HG03025 (cell line): ENCODE measurements around the gene PPP6R2.

ENCODE experiments used
- ATAC-seq: cut with Tn5 transposase; IDR thresholded peaks from one replicate; pipeline ENCODE4 v1.9.1; 2021; ENCODE audit warnings: mild to moderate bottlenecking, moderate library complexity; ENCODE audit not compliant: unreplicated experiment, low FRiP score

The PPP6R2 gene, protein sequence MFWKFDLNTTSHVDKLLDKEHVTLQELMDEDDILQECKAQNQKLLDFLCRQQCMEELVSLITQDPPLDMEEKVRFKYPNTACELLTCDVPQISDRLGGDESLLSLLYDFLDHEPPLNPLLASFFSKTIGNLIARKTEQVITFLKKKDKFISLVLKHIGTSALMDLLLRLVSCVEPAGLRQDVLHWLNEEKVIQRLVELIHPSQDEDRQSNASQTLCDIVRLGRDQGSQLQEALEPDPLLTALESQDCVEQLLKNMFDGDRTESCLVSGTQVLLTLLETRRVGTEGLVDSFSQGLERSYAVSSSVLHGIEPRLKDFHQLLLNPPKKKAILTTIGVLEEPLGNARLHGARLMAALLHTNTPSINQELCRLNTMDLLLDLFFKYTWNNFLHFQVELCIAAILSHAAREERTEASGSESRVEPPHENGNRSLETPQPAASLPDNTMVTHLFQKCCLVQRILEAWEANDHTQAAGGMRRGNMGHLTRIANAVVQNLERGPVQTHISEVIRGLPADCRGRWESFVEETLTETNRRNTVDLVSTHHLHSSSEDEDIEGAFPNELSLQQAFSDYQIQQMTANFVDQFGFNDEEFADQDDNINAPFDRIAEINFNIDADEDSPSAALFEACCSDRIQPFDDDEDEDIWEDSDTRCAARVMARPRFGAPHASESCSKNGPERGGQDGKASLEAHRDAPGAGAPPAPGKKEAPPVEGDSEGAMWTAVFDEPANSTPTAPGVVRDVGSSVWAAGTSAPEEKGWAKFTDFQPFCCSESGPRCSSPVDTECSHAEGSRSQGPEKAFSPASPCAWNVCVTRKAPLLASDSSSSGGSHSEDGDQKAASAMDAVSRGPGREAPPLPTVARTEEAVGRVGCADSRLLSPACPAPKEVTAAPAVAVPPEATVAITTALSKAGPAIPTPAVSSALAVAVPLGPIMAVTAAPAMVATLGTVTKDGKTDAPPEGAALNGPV

DNA sequence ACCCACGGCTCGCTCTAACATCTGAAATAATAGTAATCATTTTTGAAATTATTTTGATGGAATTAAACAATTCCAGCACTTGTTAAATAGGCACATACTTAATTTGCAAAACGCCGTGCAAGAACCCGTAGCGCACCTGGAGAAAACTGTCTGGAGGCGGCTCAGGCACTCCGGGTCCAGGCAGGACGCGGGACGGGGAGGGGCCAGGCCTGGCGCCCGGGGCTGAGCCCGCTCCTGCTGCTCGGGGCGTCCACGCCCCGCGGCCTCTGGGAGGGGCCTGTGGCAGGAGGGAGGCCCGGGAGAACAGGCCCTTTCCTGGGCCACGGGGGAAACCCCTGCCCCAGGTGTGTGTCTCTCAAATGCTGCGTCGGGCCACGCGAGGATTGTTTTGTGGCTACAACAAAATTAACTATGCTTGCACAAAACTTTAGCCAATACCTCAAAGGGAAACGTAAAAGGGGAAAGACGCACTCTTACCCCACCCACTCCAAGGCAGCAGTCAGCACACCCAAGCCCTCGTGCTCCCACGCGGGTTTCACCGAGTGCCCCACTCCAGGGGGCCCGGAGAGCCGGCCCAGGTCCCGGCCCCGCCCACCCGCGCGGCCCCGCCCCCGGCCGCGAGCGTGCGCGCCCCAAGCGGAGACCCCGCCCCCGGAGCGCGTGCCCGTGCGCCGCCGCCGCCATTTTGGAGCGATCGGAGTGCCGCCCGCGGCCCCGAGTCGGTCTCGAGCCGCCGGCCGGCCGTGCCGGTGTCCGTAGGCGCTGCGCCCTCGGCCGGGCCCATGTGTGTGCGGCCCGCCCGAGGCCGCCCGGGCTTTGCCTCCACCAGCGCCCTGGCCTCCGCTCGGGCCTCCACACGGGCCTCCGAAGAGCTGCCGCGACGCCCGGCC lies at the start of gene PPP6R2:
Gene PPP6R2, plus strand, starts transcription at position 677 of the 890 bp plus-strand sequence. CDS start 50,582 bp downstream, outside the sequence.
- ATAC-seq: peak; percentile 73

DNA sequence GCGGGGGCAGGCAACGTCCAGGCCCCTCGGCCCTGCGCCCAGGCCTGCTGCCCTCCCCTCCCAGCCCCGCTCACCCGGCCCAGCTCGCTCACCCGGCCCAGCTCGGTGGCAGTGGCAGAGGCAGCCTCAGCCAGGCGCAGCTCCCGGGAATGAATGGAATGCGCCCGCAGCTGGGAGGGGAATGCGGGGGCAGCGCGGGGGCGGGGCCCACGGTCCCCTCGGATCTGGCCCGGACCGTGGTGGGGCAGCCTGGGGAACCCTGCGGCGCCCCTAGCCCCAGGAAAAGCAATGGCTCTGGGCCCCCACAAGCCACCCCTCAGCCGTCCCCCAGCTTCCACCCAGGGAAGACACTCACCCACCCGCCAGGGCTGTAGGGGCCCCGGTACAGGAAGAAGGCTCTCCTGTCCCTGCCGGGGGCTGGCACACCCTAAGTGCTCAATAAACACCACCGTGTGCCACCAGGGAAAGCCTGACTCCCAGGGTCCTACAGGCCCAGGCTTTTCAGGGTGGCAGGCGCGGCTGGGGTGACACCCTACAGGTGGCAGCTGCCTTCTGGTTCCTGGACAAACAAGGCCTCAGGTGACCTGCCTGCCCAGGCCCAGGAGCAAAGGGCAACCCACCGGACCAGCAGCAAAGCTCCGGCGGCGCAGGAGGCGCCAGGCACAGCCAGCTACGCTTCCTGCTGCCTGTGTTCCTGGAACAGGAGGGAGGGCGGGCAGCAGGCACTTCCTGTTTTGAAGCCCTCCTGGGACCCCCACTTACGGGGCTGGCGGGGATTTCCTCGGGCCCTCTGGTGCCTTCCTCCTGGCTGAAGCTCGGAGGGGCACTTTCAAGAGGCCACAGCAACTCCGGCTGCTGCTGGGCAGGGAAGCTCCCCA lies 49.4 kb upstream of the PPP6R2 start:
- ATAC-seq: no peak

DNA sequence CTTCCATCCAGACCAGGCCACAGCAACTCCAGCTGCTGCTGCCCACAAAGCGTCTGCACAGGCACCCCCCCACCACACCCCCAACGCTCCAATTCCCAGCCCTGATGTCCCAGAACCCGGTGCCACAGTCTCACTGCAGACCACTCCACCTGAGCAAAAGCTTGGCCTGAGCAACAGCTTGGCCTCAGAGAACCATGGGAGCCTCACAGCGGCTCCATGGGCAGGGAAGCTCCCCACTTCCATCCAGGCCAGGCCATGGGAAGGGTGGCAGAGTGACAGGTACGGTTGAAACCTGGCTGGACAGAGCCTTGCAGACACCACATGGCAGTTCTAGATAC lies 48.8 kb upstream of the PPP6R2 start:
- ATAC-seq: no peak

DNA sequence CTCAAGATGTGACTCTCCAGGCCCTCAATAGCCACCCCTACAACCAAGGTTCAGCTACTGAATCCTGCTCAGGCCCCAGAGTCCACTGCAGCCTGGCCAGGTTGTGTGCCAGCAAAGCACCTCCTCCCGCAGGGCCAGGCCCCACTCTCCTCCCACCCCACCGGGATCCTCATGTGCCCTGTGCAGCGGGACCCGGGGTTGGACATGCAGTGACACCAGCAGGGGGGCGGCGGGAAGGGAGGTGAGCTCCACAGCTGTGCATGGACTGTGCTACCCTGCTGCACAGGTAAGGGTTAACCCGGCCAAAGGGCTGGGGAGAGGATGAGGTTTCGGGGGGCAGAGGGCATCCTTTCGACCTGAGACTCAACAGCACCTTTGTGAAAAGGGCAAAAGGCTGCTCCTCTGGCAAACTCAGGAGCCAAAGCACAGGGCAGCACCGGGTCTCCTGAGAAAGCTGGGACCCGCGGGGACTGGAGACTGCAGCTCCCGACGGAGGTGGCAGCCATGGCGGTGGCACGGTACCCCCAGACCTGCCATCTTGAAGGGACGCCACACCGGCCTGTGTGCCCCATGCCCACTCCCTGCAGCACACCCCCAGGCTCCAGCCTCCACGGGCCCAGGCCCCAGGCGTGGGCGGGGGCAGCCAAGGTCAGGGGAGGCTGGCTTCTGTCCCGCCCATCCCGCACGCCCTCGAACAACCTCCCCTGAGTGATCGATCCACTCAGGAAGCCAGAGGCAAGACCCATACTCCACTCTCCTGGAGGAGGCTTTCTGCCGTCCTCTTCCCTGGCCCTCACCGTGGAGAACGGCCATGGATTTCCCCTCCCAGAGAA lies 46.3 kb upstream of the PPP6R2 start:
- ATAC-seq: no peak

DNA sequence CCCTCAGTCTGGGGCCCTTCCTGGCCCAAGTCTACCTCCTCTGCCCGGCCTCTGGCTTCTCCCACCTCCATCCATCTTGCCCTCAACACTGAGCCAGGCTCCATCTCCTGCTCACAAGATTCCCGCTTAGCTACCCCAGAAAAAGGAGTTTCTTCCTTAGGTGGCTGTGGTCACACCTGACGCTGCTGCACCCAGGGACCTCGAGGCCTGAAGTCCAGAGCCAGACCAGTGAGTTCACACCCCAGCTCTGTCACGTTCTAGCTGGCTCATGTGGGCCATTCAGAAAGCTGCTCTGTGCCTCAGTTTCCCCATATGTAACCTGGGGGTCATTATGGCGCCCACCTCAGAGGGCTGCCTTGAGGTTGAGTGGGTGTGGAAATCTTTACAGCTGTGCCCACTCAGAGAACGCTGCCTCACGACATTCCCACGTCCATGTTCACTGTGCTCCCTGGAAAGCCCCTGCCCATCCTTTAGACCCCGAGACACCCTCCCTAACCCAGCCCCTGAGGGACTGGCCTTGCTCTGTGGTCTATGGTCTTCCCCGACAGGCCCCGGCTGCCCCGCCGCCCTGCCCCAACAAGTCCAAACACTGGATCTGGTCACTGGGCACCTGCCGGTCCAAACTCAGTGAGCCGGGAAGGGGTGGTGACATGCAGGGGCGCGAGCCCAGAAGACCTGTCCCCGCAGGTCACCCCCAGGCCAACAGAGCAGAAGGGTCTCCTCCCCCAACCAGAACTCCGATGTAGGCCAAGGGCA lies 45.4 kb upstream of the PPP6R2 start:
- no peak for ATAC-seq

DNA sequence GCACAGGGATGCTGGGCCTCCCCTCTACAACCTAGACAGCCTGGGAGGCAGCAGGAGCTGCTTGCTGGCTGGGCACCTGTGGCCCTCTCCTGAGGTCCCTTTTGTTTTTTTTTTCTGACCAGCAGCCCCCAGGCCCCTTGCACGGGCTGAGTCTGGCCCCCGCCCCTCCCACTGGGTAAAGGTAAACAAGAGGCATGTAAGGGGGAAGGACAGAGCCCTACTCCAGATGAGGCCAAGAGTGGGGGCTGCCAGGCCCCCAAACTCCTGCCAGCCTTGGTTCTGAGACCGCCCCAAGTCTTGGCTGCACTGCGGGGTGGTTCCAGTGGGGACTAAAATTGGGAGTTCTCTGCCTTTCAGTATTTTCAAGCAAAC lies 44.9 kb upstream of the PPP6R2 start:
- no peak for ATAC-seq

DNA sequence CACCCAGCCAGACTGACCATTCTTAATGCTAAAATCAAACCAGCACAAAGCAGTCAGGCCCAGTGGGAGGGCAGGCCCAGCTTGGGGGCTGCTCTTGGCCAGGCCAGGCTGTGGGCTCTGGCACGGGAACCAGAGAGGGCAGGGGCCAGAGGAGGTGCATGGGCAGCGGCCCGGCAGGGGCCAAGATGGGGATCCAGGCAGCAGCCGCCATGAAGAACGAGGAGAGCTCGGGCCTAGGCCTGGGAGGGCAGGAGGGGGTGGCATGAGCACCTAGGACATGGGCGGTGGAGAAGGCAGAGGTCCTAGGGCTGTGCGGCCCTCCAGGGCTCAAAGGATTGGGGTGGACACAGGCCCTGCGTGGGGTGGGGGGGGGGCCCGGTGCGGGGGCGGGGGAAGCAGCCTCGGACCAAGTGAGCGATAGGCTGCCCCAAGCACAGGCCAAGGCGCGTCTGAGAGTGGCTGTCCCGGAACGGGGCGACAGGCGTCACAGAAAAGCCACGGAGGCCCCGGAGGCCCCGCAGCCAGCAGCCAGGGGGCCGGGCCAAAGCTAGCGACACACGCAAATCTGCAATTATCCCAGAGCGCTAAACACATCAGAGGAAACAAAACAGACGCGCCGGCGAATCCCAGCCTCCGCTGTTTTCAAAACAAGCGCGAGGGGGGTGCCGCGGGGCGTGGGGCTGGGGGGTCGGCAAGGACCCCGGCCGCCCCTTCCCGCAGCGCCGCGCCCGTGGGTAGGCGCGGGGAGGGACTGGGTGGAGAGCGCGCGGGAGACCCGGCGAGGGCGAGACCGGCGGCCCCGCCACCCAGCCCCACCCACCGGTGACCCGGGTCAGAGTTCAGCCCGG lies 44.0 kb upstream of the PPP6R2 start:
- no peak for ATAC-seq

DNA sequence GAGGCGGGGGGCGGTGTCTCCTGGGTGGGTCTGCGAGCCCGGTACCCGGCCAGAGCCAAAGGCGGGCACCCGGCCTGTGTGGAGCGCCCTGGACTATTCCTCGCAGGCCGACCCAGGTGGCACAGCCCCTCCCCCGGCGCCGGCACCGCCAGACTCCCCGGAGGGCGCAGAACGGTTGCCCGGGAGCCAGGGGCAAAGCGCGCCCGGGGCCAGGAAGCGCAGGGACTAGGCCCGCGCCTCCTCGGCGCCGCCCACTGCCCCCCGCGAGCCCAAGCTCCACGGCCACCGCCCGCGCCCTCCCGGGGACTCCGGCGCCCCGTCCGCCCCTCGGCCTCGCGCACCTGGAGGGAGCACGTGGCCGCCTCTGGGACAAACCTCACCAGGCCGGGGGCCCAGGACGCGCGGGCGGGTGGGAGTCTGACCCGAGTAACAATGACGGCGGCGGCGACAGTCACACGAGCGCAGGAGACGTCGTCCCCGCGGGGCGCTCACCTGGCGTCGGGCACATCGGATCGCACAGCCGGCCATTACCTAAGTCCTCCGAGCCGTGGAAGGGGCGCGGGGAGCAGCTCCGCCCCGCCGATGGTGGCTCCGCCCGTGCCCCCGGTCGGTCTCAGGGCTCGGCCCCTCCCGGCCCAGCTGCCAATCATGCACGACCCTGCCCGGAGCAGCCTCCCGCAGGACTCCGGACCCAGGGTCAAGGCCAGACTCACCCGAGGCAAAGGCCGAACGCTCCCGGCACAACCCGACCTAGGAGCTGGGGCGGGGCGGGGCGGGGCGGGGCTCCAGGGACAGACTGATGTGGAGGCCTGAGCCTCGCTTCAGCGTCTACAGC lies 43.1 kb upstream of the PPP6R2 start:
- no peak for ATAC-seq

DNA sequence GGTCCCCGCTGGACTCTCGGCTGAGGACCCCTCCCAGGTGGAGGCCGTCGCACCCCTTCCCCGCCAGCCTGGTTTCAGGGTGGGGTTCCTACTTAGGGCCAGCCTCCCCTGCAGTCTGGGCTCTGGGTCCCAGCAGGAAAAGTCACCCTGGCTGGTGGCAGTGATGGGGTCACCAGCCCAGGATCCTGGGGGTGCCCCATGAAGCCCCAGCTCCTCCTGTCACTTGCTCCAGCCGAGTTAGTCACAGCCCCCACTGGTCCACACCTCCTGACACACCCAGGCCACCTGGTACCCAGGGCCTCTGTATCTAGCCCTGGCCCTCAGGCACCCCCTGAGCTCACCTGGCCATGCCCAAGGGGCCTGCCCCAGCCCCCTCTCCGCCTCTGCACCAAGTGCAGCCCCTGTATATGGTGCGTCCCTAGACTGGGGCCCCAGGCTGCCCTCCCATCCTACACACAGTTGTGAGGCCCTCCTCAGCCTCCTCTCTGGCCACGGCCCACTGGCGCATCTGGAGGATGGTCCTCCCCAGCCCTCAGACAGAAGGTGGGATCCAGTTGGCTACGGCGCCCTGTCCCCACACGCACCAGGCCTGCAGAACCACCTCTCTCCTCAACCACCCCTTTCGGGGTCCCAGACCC lies 42.4 kb upstream of the PPP6R2 start:
- ATAC-seq: no peak

DNA sequence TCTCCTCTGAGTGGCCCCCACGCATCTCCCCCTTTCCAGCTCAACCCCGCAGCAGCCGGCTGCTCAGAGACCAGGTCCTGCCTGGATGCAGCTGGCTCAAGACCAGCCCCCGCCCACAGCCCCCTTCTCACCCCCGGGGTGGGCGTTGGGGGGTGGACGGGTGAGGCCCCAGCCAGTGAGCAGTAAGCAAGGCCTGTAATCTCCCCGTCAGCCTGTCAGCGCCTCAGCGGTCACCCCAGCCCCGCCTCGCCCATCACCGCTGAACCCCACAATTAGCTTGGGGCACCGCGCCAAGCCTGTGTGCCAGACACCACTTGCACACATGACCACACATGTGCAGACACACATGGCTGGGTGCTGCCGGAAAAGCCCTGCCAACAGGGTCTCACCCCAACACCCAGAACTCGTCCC lies 41.5 kb upstream of the PPP6R2 start:
- ATAC-seq: no peak

DNA sequence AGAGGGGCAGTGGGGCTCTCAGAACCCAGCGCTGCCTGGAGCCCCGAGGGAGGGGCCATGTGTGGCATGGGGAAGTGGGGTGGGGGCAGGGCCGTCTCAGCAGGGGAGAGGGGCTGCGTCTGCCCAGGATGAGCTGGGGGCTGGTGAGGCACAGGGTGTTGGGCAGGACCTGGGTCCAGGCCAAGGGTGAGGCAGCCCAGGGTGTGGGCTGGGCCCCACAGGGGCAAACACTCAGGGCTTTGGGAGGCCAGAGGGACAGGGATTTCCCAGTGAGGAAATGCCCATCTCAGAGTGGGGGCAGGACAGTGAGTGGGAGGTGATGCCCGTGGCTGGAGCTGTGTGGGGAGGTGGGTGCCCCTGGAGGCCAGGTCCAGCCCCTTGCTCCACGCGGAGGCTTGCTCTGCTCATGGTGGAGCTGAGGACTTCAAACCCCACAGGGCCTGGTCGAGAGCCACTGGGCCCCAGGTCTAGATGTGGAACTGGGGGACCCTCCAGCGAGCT lies 41.0 kb upstream of the PPP6R2 start:
- ATAC-seq: no peak

DNA sequence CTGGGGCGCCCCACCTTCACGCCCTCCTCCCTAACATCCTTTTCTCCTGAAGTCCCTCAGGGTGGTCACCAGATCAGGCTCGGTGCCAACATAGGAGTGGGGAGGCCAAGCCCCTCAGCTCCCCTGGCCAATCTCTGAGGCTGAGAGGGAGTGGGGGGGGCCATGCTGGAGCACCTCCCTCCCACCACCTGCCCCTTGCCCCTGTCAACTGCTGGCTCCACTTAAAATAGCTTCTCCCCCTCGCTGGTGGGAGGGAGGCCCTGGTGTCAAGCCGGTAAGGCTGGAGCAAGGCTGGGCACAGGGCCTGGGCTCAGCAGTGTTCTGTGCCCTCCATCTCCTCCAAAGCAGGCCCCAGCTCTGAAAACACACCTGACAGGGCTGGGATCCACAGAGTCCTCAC lies 40.6 kb upstream of the PPP6R2 start:
- ATAC-seq: no peak

DNA sequence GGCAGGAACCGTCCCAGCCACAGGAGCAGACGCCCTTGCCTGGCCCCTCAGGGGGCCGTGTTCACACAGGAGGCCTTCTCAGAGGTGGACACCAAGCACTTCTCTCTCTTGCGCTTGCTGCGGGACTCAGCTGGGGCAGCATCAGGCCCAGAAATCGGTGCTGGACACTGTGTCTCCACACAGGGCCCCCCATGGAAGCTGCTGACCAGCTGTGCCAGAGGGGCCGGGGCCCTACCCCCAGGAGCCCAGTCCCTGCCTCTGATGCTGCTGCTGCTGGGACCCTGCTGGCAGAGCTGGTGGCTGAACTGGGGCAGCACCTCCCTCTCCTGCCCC lies 39.6 kb upstream of the PPP6R2 start:
- ATAC-seq: no peak

DNA sequence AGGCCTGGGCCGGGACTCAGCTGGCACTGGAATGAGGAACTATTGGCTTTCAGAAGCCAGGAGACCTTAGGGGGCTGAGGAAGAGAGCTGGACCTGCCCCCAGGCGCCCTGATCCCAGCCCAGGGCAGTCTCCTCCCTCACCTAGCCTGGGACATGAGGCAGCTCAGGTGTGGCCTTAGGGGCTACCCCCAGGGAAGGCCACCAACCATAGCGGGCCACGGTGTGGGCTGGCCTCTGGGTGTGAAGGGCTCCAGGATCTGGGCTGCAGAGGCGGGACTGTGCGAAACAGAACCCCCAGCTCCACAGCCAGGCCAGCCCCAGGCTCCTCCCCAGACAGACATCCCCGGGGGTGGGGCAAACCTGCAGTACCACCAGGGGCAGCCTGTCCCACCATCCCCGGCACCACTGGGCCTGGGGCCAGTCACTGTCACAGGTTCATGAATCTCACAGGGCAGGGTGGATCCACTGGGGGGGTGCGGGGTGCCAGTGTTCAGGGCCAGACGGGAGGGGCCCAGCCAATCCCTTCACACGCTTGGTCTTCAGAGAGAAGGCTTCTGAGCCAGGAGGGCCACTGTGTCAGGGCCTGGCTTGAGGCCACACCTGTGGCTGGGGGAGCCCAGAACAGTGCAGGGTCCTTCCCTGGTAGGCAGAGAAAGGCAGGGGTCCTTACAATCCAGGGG lies 39.1 kb upstream of the PPP6R2 start:
- ATAC-seq: no peak
